K562 (cell line): Measurements from ENCODE around the gene INO80. TPM values are rescaled to one million over a fixed set of nuclear protein-coding genes. Genes with fewer than 3 reads are reported as not detected.

Experiments
- ADNP ChIP-seq: fragments of 200-800 bp; sonication (Bioruptor generic); IDR thresholded peaks from 2 replicates; pipeline ENCODE4 v1.6.1; 2016; ENCODE audit warnings: missing genetic modification characterization, missing compliant biosample characterization
- SMARCB1 ChIP-seq: IDR thresholded peaks from 2 replicates; pipeline ENCODE4 v1.6.1; 2011; ENCODE audit warnings: improper control_type of control experiment, low read depth; ENCODE audit not compliant: insufficient read length
- ZFP30 ChIP-seq: fragments of 250-450 bp; sonication (Bioruptor Pico); IDR thresholded peaks from 2 replicates; pipeline ENCODE4 v1.8.0; 2022; ENCODE audit warnings: moderate library complexity, mild to moderate bottlenecking, inconsistent platforms, borderline replicate concordance
- ZMIZ1 ChIP-seq, 2 experiments: fragments of 150-350 bp in 1 of 2; IDR thresholded peaks; 2 replicates each; pipeline ENCODE4 v1.6.1; 2012 to 2016; ENCODE audit warnings: low read depth in 2 of 2, low read length in 2 of 2, mild to moderate bottlenecking in 1 of 2, moderate library complexity in 1 of 2
- ZNF316 ChIP-seq: fragments of 450-650 bp; IDR thresholded peaks from 2 replicates; pipeline ENCODE4 v1.6.1; 2016
- ZNF696 ChIP-seq: fragments of 250-450 bp; sonication (Bioruptor Pico); conservative IDR thresholded peaks from 2 replicates; pipeline ENCODE4 v1.4.0; 2020; ENCODE audit warnings: mild to moderate bottlenecking, moderate library complexity
- polyA plus RNA-seq, 8 experiments: library from polyadenylated mRNA; depleted of rRNA in 4 of 8; stranded (reverse) in 5 of 8; unstranded in 3 of 8; fragments of >200 nt; fragmentation: Nextera tagmentation in 2 of 8; fragmentation: Illumina TruSeq in 1 of 8; extraction: Ambion mirVana in 2 of 8; extraction: Trizol in 1 of 8; gene quantifications; 2 replicates each; pipeline versions ENCODE4 v1.2.1 to v1.2.3, GENCODE V29; 2011 to 2014; ENCODE audit warnings: inconsistent platforms in 1 of 8, missing spikeins in 1 of 8
- total RNA-seq, 7 experiments: library from RNA; depleted of rRNA in 6 of 7; stranded (reverse); fragments of >200 nt in 6 of 7; fragmentation: Illumina TruSeq in 2 of 7; extraction: Trizol in 2 of 7; gene quantifications; 2 replicates each; pipeline versions ENCODE4 v1.2.1 to v1.2.3, GENCODE V29; 2011 to 2021; ENCODE audit warnings: low replicate concordance in 1 of 7
- TF ChIP-seq, protein P1 (sequence below), 2 experiments: IDR thresholded peaks in 1 of 2; conservative IDR thresholded peaks in 1 of 2; 2 replicates each; pipeline ENCODE4 v1.6.1; 2016; ENCODE audit warnings: low read depth in 2 of 2, mild to moderate bottlenecking in 1 of 2, missing compliant biosample characterization in 1 of 2, missing genetic modification characterization in 1 of 2, moderate library complexity in 1 of 2
- TF ChIP-seq, protein P2 (sequence below): fragments of 250-450 bp; sonication (Bioruptor Pico); IDR thresholded peaks from 2 replicates; pipeline ENCODE4 v1.5.0; 2020; ENCODE audit warnings: mild to moderate bottlenecking

Gene INO80
- total and polyA plus RNA-seq, 9 of the 15 experiments (the other 6 are each of a cell fraction or from before 2014, with no cell fraction given) = 1.1 to 25.7 (median 19.9) TPM

DNA sequence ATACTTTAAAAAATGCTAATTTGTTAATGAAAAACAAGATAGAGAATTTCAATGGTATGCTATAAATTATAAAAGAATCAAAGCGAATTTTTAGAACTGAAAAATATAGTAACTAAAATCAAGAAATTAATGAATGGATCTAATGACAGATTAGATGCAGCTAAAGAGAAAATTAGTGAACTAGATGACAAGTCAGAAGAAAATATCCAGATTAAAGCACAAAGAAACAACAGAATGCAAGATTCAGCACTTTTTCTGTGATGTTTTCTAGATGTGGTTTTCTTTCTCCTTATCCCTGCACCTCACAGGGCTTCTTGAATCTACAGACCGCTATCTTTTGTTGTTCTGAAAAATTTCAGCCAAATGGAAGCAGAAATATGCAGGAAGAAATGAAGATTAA lies 54.4 kb downstream of the INO80 start (continued):
- TF ChIP-seq, protein P1, sequence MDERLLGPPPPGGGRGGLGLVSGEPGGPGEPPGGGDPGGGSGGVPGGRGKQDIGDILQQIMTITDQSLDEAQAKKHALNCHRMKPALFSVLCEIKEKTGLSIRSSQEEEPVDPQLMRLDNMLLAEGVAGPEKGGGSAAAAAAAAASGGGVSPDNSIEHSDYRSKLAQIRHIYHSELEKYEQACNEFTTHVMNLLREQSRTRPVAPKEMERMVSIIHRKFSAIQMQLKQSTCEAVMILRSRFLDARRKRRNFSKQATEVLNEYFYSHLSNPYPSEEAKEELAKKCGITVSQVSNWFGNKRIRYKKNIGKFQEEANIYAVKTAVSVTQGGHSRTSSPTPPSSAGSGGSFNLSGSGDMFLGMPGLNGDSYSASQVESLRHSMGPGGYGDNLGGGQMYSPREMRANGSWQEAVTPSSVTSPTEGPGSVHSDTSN (CRISPR knock-in tag; IDR thresholded peaks at IDR 0.05; ENCODE audit: low read depth) = no peak
- TF ChIP-seq, protein P1 (tag; conservative IDR thresholded peaks at IDR 0.05; ENCODE audit: low read depth) = 0 out of 2 replicates have a peak, but pooled peaks have one; percentile 6
- TF ChIP-seq, protein P2, sequence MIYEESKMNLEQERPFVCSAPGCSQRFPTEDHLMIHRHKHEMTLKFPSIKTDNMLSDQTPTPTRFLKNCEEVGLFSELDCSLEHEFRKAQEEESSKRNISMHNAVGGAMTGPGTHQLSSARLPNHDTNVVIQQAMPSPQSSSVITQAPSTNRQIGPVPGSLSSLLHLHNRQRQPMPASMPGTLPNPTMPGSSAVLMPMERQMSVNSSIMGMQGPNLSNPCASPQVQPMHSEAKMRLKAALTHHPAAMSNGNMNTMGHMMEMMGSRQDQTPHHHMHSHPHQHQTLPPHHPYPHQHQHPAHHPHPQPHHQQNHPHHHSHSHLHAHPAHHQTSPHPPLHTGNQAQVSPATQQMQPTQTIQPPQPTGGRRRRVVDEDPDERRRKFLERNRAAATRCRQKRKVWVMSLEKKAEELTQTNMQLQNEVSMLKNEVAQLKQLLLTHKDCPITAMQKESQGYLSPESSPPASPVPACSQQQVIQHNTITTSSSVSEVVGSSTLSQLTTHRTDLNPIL (CRISPR knock-in tag) = no peak
- no peak for TF ChIP-seq ZMIZ1 (IDR thresholded peaks at IDR 0.05; ENCODE audit: low read depth in 2 of 2, low read length in 2 of 2)
- TF ChIP-seq ZFP30 = peak; percentile 86; the same call in 1 of the 2 replicates
- TF ChIP-seq ZNF316 = peak; percentile 52
- TF ChIP-seq ADNP (tag) = peak; percentile 47; the same call in 1 of the 2 replicates
- TF ChIP-seq SMARCB1 = no peak
- no peak for TF ChIP-seq ZNF696
